ENCODE data around the gene CACNA1G.

CACNA1G gene

GRCh38 chr17:50551884-50552283, 8.6 kb upstream of the CACNA1G start:
- H3K36me3 Mint-ChIP-seq: peaks cover 2% of the 10 kb centered on the region
- peaks cover 1% of the 10 kb centered on the region for H3K4me1 Mint-ChIP-seq
- H3K9me3 Mint-ChIP-seq: no peaks in the 10 kb centered on the region
- no peaks in the 10 kb centered on the region for H3K27me3 Mint-ChIP-seq
- H3K4me3 Mint-ChIP-seq: no peak overlapping the region
- H3K27ac Mint-ChIP-seq: no peak overlapping the region

GRCh38 chr17:50554201-50554600, 6.3 kb upstream of the CACNA1G start:
- peaks cover 7% of the 10 kb centered on the region for H3K27me3 Mint-ChIP-seq
- H3K4me3 Mint-ChIP-seq: no peak overlapping the region
- no peak overlapping the region for H3K27ac Mint-ChIP-seq
- peaks cover 2% of the 10 kb centered on the region for H3K36me3 Mint-ChIP-seq
- H3K9me3 Mint-ChIP-seq: no peaks in the 10 kb centered on the region
- H3K4me1 Mint-ChIP-seq: peaks cover 7% of the 10 kb centered on the region

- Mint-ChIP-seq H3K27me3 (peaks cover 9% of the 10 kb centered on the region), H3K27ac (no peak overlapping the region), H3K36me3 (peaks cover 2% of the 10 kb centered on the region)
Measured at GRCh38 chr17:50556803-50557202, 3.7 kb upstream of the CACNA1G start.

GRCh38 chr17:50557630-50558029, 2.9 kb upstream of the CACNA1G start:
- H3K27me3 Mint-ChIP-seq: peaks cover 14% of the 10 kb centered on the region
- peaks cover 2% of the 10 kb centered on the region for H3K36me3 Mint-ChIP-seq
- no peak overlapping the region for H3K4me3 Mint-ChIP-seq
- no peak overlapping the region for H3K27ac Mint-ChIP-seq
- no peaks in the 10 kb centered on the region for H3K9me3 Mint-ChIP-seq
- H3K4me1 Mint-ChIP-seq: peaks cover 18% of the 10 kb centered on the region

More at GRCh38 chr17:50556803-50557202, 3.7 kb upstream of the CACNA1G start:
- Mint-ChIP-seq H3K4me3 (no peak overlapping the region), H3K4me1 (peaks cover 12% of the 10 kb centered on the region), H3K9me3 (no peaks in the 10 kb centered on the region)

GRCh38 chr17:50558091-50558490, 2.4 kb upstream of the CACNA1G start:
- Mint-ChIP-seq H3K4me1 (peaks cover 18% of the 10 kb centered on the region), H3K27ac (no peak overlapping the region), H3K9me3 (no peaks in the 10 kb centered on the region), H3K27me3 (peaks cover 15% of the 10 kb centered on the region), H3K36me3 (peaks cover 2% of the 10 kb centered on the region), H3K4me3 (peak overlapping the region; percentile 44)

- peaks cover 18% of the 10 kb centered on the region for H3K4me1 Mint-ChIP-seq
- H3K9me3 Mint-ChIP-seq: no peaks in the 10 kb centered on the region
- H3K27ac Mint-ChIP-seq: no peak overlapping the region
- peaks cover 19% of the 10 kb centered on the region for H3K27me3 Mint-ChIP-seq
- peak overlapping the region; percentile 85 for H3K4me3 Mint-ChIP-seq
- H3K36me3 Mint-ChIP-seq: peaks cover 2% of the 10 kb centered on the region
Measured at GRCh38 chr17:50558581-50558940, 2.0 kb upstream of the CACNA1G start.

- Mint-ChIP-seq H3K4me3 (peak overlapping the region; percentile 85), H3K4me1 (peaks cover 18% of the 10 kb centered on the region), H3K36me3 (peaks cover 2% of the 10 kb centered on the region), H3K27ac (no peak overlapping the region), H3K27me3 (peaks cover 20% of the 10 kb centered on the region), H3K9me3 (no peaks in the 10 kb centered on the region)
Measured at GRCh38 chr17:50558941-50559614, 1.4 kb upstream of the CACNA1G start.

GRCh38 chr17:50559674-50560184, 786 bp upstream of the CACNA1G start:
- Mint-ChIP-seq H3K27ac (no peak overlapping the region), H3K36me3 (peaks cover 2% of the 10 kb centered on the region), H3K4me3 (peak overlapping the region; percentile 85), H3K27me3 (peaks cover 20% of the 10 kb centered on the region), H3K4me1 (peaks cover 18% of the 10 kb centered on the region), H3K9me3 (no peaks in the 10 kb centered on the region)

- Mint-ChIP-seq H3K9me3 (no peaks in the 10 kb centered on the region), H3K4me1 (peaks cover 27% of the 10 kb centered on the region), H3K27me3 (peaks cover 31% of the 10 kb centered on the region), H3K4me3 (peak overlapping the region; percentile 19), H3K36me3 (no peaks in the 10 kb centered on the region), H3K27ac (no peak overlapping the region)
Measured at GRCh38 chr17:50560931-50561745, 623 bp downstream of the CACNA1G start.

GRCh38 chr17:50561746-50562141, 1.2 kb downstream of the CACNA1G start:
- H3K9me3 Mint-ChIP-seq: no peaks in the 10 kb centered on the region
- H3K4me3 Mint-ChIP-seq: peak overlapping the region; percentile 69
- no peaks in the 10 kb centered on the region for H3K36me3 Mint-ChIP-seq
- H3K4me1 Mint-ChIP-seq: peaks cover 27% of the 10 kb centered on the region
- no peak overlapping the region for H3K27ac Mint-ChIP-seq
- H3K27me3 Mint-ChIP-seq: peaks cover 37% of the 10 kb centered on the region

GRCh38 chr17:50562242-50563091, 2.0 kb downstream of the CACNA1G start:
- no peaks in the 10 kb centered on the region for H3K36me3 Mint-ChIP-seq
- peak overlapping the region; percentile 69 for H3K4me3 Mint-ChIP-seq
- H3K4me1 Mint-ChIP-seq: peaks cover 27% of the 10 kb centered on the region
- H3K9me3 Mint-ChIP-seq: no peaks in the 10 kb centered on the region
- no peak overlapping the region for H3K27ac Mint-ChIP-seq
- peaks cover 42% of the 10 kb centered on the region for H3K27me3 Mint-ChIP-seq

GRCh38 chr17:50563092-50563511, 2.6 kb downstream of the CACNA1G start:
- no peaks in the 10 kb centered on the region for H3K36me3 Mint-ChIP-seq

GRCh38 chr17:50564916-50565315, 4.4 kb downstream of the CACNA1G start:
- Mint-ChIP-seq H3K27ac (no peak overlapping the region), H3K27me3 (peaks cover 38% of the 10 kb centered on the region)

More at GRCh38 chr17:50563092-50563511, 2.6 kb downstream of the CACNA1G start:
- Mint-ChIP-seq H3K27me3 (peaks cover 41% of the 10 kb centered on the region), H3K27ac (no peak overlapping the region), H3K9me3 (no peaks in the 10 kb centered on the region), H3K4me1 (peaks cover 27% of the 10 kb centered on the region), H3K4me3 (peak overlapping the region; percentile 17)

GRCh38 chr17:50565402-50566350, 5.2 kb downstream of the CACNA1G start:
- Mint-ChIP-seq H3K9me3 (no peaks in the 10 kb centered on the region), H3K27me3 (peaks cover 36% of the 10 kb centered on the region), H3K36me3 (no peaks in the 10 kb centered on the region), H3K4me1 (peaks cover 15% of the 10 kb centered on the region), H3K27ac (peak overlapping the region; percentile 31), H3K4me3 (no peak overlapping the region)

More at GRCh38 chr17:50564916-50565315, 4.4 kb downstream of the CACNA1G start:
- Mint-ChIP-seq H3K36me3 (no peaks in the 10 kb centered on the region), H3K4me1 (peaks cover 19% of the 10 kb centered on the region), H3K4me3 (no peak overlapping the region), H3K9me3 (no peaks in the 10 kb centered on the region)
